Tibial nerve (tissue), 4 donors: Measurements from ENCODE around the gene COQ3. TPM values are rescaled to one million over a fixed set of nuclear protein-coding genes. Genes with fewer than 3 reads are reported as not detected.

Experiments
- DNase-seq, 2 donors: peaks; one replicate each; pipeline ENCODE4 v3.0.0-alpha.2; 2019; ENCODE audit warnings: low spot score in 2 of 2
- H3K27ac ChIP-seq, 4 donors: fragments of 200-600 bp; sonication (generic) in 3 of 4; one replicate each; pipeline ENCODE4 v1.5.1; 2017 to 2019; ENCODE audit warnings: mild to moderate bottlenecking in 1 of 4
- H3K27me3 ChIP-seq, 2 donors: fragments of 200-600 bp; sonication (generic) in 1 of 2; one replicate each; pipeline versions ENCODE4 v1.5.1 to v1.6.0; 2017 to 2019
- H3K36me3 ChIP-seq, 3 donors: fragments of 200-600 bp; sonication (generic); one replicate each; pipeline ENCODE4 v1.5.1; 2018 to 2019
- H3K4me1 ChIP-seq, 4 donors: fragments of 200-600 bp; sonication (generic) in 3 of 4; one replicate each; pipeline ENCODE4 v1.5.1; 2017 to 2019
- H3K4me3 ChIP-seq, 4 donors: fragments of 200-600 bp; sonication (generic) in 3 of 4; one replicate each; pipeline ENCODE4 v1.5.1; 2017 to 2019; ENCODE audit warnings: mild to moderate bottlenecking in 1 of 4, moderate library complexity in 1 of 4
- H3K9me3 ChIP-seq, 4 donors: fragments of 200-600 bp; sonication (generic) in 3 of 4; one replicate each; pipeline ENCODE4 v1.5.1; 2017 to 2019
- EP300 ChIP-seq, 2 donors: sonication (generic); formaldehyde crosslinking; IDR thresholded peaks; one replicate each; pipeline ENCODE4 v1.6.1; 2017; ENCODE audit warnings: antibody characterized with exemption in 2 of 2, mild to moderate bottlenecking in 1 of 2
- POLR2A ChIP-seq, 2 donors: fragments of 450-650 bp; IDR thresholded peaks; one replicate each; pipeline ENCODE4 v1.6.1; 2017; ENCODE audit warnings: antibody characterized with exemption in 2 of 2, mild to moderate bottlenecking in 2 of 2, moderate library complexity in 2 of 2
- WGBS, 2 donors: methylation state at CpG; one replicate each; pipeline ENCODE4 v1.1.5; 2018; 5-methylcytosine and 5-hydroxymethylcytosine counted together
- total RNA-seq, 4 donors: library from RNA; depleted of rRNA; stranded (reverse); fragments of >200 nt; gene quantifications; one replicate each; pipeline ENCODE4 v1.1.0, GENCODE V29; 2016
- TF ChIP-seq, protein P1 (sequence below), 5 experiments: fragments of 200-600 bp in 3 of 5; fragments of 450-650 bp in 2 of 5; sonication (generic) in 3 of 5; IDR thresholded peaks; one replicate each; pipeline ENCODE4 v1.5.1; 2016 to 2019; ENCODE audit warnings: antibody characterized with exemption in 5 of 5, mild to moderate bottlenecking in 3 of 5, moderate library complexity in 2 of 5

The COQ3 gene
- total RNA-seq, 4 donors from 2014 or later: 0.98 to 6.6 (median 2.1) TPM

DNA sequence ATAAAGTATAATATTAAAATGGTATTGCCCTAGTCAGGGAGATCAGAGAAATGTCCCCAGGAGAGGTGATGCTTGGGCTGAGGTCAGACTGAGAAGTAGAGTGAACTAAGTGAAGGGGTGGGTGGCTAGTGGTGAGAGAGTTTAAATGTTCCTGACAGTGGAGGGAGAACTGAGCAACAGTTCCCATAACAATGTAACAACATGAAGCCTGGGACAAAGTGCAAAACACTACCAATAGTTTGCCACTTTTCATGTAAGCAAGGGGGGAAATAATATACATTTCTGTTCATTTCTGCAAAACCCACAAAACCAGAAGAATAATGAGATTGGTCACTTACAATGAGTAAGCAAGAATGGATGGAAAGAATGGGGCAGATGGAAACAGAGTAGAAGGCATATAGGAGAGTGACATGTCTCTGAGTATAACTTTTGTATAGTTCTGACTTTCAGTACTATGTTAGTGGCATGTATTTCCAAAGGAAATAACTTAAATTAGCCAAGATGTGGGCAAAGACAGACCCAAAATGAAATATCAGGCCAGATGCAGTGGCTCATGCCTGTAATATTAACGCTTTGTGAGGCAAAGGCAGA, 31.2 kb downstream of the COQ3 start:
- Histone ChIP-seq H3K9me3 (no peaks in the 10 kb centered on the region), H3K36me3 (no peaks in the 10 kb centered on the region), H3K4me3 (no peak overlapping the region), H3K4me1 (no peaks in the 10 kb centered on the region), H3K27me3 (no peaks in the 10 kb centered on the region), H3K27ac (no peak overlapping the region)
- 90 to 100% methylated on average over 1 of the region's 1 CpG for WGBS, 2 donors
- DNase-seq: no peak
- TF ChIP-seq POLR2A (IDR thresholded peaks at IDR 0.05): no peak
- TF ChIP-seq, protein P1, sequence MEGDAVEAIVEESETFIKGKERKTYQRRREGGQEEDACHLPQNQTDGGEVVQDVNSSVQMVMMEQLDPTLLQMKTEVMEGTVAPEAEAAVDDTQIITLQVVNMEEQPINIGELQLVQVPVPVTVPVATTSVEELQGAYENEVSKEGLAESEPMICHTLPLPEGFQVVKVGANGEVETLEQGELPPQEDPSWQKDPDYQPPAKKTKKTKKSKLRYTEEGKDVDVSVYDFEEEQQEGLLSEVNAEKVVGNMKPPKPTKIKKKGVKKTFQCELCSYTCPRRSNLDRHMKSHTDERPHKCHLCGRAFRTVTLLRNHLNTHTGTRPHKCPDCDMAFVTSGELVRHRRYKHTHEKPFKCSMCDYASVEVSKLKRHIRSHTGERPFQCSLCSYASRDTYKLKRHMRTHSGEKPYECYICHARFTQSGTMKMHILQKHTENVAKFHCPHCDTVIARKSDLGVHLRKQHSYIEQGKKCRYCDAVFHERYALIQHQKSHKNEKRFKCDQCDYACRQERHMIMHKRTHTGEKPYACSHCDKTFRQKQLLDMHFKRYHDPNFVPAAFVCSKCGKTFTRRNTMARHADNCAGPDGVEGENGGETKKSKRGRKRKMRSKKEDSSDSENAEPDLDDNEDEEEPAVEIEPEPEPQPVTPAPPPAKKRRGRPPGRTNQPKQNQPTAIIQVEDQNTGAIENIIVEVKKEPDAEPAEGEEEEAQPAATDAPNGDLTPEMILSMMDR (IDR thresholded peaks at IDR 0.05): no peak
- no peak for TF ChIP-seq EP300 (IDR thresholded peaks at IDR 0.05)

DNA sequence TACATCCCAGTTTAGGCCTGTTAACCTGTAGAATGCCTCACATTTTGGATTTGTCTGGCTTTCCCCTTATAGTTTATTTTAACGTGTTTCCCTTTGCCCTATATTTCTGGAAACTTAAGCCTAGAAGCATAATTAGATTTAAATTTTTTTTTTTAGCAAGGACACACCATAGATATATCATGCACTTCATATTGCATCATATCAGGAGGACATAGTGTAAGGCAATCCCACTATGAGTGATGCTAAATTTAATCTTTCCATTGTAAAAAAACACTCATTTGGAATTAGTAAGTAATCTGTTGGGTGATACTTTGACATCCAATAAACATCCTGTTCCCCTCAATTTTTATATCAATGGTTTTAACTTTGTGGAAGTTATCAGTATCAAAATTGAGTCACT, 34.2 kb downstream of the COQ3 start:
- TF ChIP-seq POLR2A (IDR thresholded peaks at IDR 0.05): no peak
- no peaks in the 10 kb centered on the region for H3K4me1 ChIP-seq
- H3K4me3 ChIP-seq: no peak overlapping the region
- no peak overlapping the region for H3K27ac ChIP-seq
- H3K36me3 ChIP-seq: no peaks in the 10 kb centered on the region
- H3K9me3 ChIP-seq: no peaks in the 10 kb centered on the region
- H3K27me3 ChIP-seq: no peaks in the 10 kb centered on the region
- 77 to 83% methylated on average over 1 of the region's 1 CpG for WGBS, 2 donors
- DNase-seq: no peak

DNA sequence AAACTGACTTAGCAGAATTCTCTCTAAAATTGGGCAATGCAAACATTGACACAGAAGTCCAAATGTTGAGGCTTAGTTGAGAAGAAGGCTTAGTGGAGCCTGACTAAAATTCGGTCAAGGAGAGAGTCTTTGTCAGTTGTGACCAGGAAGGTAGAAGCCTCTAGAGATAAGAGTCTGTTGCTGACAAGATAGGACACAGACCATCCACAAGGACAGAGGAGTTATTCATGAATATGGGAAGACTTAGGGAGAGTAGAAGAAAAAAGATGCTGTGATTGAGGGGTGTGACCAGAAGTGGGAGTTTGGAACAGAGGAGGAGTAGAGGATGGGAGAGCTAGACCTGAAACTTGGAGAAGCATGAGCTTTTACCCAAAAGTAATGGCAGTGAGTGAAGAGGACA, 37.4 kb downstream of the COQ3 start:
- TF ChIP-seq, protein P1 (IDR thresholded peaks at IDR 0.05): no peak
- TF ChIP-seq EP300 (IDR thresholded peaks at IDR 0.05) (no peak), POLR2A (IDR thresholded peaks at IDR 0.05) (no peak)
- Histone ChIP-seq H3K27ac (no peak overlapping the region), H3K4me3 (no peak overlapping the region), H3K27me3 (peaks cover 0 to 7% of the 10 kb centered on the region in 2 donors), H3K4me1 (no peaks in the 10 kb centered on the region), H3K36me3 (no peaks in the 10 kb centered on the region), H3K9me3 (no peaks in the 10 kb centered on the region)
- WGBS, 2 donors: 77 to 88% methylated on average over 1 of the region's 1 CpG
- DNase-seq: no peak

DNA sequence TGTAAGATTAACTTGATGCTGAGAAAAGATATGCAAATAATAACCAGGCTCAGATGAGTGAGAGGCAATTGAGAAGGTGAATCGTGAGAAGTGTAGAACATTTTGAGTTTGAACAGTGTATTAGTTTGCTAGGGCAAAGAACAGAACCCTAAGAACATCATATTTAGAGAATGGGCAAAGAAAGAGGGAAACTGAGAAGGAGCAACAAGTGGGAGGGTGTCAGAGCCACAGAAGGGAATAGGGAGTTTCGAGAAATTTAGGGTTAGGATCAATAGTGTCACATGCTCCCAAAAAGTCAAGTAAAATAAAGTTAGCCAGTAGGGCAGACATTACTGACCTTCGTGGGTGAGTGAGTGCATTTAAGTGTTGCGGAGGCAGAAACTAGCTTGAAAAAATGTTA, 39.0 kb downstream of the COQ3 start:
- TF ChIP-seq EP300 (IDR thresholded peaks at IDR 0.05) (no peak), POLR2A (IDR thresholded peaks at IDR 0.05) (no peak)
- TF ChIP-seq, protein P1 (IDR thresholded peaks at IDR 0.05): no peak
- DNase-seq: no peak
- peaks cover 0 to 16% of the 10 kb centered on the region in 2 donors for H3K27me3 ChIP-seq
- 61 to 76% methylated on average over 4 of the region's 4 CpGs for WGBS, 2 donors
- H3K4me3 ChIP-seq: no peak overlapping the region
- H3K4me1 ChIP-seq: peaks cover 0 to 3% (median under 1%) of the 10 kb centered on the region in 4 donors
- H3K36me3 ChIP-seq: no peaks in the 10 kb centered on the region
- no peak overlapping the region for H3K27ac ChIP-seq
- no peaks in the 10 kb centered on the region for H3K9me3 ChIP-seq

GRCh38 chr6:99353126-99353525, 40.9 kb downstream of the COQ3 start:
- WGBS, 2 donors: 71 to 75% methylated on average over 9 of the region's 9 CpGs

More at GRCh38 chr6:99353126-99353525, 40.9 kb downstream of the COQ3 start:
- H3K36me3 ChIP-seq: no peaks in the 10 kb centered on the region
- TF ChIP-seq POLR2A (IDR thresholded peaks at IDR 0.05) (no peak), EP300 (IDR thresholded peaks at IDR 0.05) (no peak)
- TF ChIP-seq, protein P1 (IDR thresholded peaks at IDR 0.05): no peak
- DNase-seq: no peak
- H3K9me3 ChIP-seq: no peaks in the 10 kb centered on the region
- peaks cover 0 to 13% (median 2%) of the 10 kb centered on the region in 4 donors for H3K4me1 ChIP-seq
- no peak overlapping the region for H3K27ac ChIP-seq
- peaks cover 0 to 27% of the 10 kb centered on the region in 2 donors for H3K27me3 ChIP-seq
- no peak overlapping the region for H3K4me3 ChIP-seq
